ENCODE results near the gene HNF1B.

HNF1B gene

GRCh38 chr17:37710344-37710886 lies 34.4 kb downstream of the HNF1B start:
- TF ChIP-seq, protein P1, sequence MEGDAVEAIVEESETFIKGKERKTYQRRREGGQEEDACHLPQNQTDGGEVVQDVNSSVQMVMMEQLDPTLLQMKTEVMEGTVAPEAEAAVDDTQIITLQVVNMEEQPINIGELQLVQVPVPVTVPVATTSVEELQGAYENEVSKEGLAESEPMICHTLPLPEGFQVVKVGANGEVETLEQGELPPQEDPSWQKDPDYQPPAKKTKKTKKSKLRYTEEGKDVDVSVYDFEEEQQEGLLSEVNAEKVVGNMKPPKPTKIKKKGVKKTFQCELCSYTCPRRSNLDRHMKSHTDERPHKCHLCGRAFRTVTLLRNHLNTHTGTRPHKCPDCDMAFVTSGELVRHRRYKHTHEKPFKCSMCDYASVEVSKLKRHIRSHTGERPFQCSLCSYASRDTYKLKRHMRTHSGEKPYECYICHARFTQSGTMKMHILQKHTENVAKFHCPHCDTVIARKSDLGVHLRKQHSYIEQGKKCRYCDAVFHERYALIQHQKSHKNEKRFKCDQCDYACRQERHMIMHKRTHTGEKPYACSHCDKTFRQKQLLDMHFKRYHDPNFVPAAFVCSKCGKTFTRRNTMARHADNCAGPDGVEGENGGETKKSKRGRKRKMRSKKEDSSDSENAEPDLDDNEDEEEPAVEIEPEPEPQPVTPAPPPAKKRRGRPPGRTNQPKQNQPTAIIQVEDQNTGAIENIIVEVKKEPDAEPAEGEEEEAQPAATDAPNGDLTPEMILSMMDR (IDR thresholded peaks at IDR 0.05; ENCODE audit: borderline replicate concordance, insufficient read depth, low read depth, low read length), result no peak
- no peak overlapping the region for H3K4me3 ChIP-seq (ENCODE audit: low read depth, low read length)

GRCh38 chr17:37708616-37709212 lies 36.1 kb downstream of the HNF1B start:
- H3K4me3 ChIP-seq (ENCODE audit: low read depth, low read length), result no peak overlapping the region
- TF ChIP-seq, protein P1 (IDR thresholded peaks at IDR 0.05; ENCODE audit: borderline replicate concordance, insufficient read depth, low read depth, low read length), result no peak

- no peak overlapping the region for H3K4me3 ChIP-seq (ENCODE audit: low read depth, low read length)
Measured at GRCh38 chr17:37708008-37708615, 36.7 kb downstream of the HNF1B start.

DNA sequence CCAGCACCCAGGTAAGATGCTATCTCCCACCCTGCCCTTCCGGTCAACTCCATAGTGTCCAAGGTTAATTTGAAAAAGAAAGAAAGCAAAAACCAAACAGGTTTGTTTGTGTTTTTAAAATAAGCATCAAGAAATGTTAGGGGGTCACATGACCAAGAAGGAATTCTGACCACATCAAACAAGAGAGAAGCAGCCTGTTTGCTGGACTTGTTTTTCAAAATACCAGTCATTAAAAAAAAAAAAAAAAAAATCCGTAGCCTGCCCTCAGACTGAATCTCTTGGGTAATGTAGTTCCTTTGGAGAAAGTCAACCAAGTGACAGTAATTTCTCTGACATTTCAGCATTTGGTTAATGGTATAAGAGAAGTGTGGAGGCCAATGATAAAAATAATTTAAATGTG lies 38.4 kb downstream of the HNF1B start:
- no peak overlapping the region for H3K4me3 ChIP-seq (ENCODE audit: low read depth, low read length)
- TF ChIP-seq, protein P1 (IDR thresholded peaks at IDR 0.05; ENCODE audit: borderline replicate concordance, insufficient read depth, low read depth, low read length), result no peak

More at GRCh38 chr17:37708008-37708615, 36.7 kb downstream of the HNF1B start:
- TF ChIP-seq, protein P1 (IDR thresholded peaks at IDR 0.05; ENCODE audit: borderline replicate concordance, insufficient read depth, low read depth, low read length), result no peak

DNA sequence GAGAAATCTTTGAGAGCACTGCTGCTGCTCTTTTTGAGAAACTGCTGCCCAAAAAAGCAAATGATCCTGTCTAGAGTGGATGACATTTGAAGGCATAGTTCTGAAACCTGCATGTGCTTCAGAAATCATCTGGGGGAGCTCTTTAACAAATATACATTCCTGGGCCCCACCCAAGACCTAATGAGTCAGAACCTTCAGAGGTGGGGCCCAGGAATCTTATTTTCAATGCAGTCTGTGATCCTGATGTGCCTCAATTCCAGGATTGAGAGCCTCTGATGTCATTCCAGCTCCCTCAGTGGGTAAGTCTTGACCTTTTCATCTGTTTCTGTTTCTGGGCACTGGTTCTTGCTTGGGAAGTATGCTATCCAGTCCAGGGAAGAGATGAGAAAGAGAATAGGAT lies 42.3 kb downstream of the HNF1B start:
- TF ChIP-seq, protein P1 (IDR thresholded peaks at IDR 0.05; ENCODE audit: borderline replicate concordance, insufficient read depth, low read depth, low read length), result no peak
- H3K4me3 ChIP-seq (ENCODE audit: low read depth, low read length), result no peak overlapping the region

GRCh38 chr17:37701496-37701898 lies 43.4 kb downstream of the HNF1B start:
- H3K4me3 ChIP-seq (ENCODE audit: low read depth, low read length), result no peak overlapping the region
- TF ChIP-seq, protein P1 (IDR thresholded peaks at IDR 0.05; ENCODE audit: borderline replicate concordance, insufficient read depth, low read depth, low read length), result peak; percentile 80

DNA sequence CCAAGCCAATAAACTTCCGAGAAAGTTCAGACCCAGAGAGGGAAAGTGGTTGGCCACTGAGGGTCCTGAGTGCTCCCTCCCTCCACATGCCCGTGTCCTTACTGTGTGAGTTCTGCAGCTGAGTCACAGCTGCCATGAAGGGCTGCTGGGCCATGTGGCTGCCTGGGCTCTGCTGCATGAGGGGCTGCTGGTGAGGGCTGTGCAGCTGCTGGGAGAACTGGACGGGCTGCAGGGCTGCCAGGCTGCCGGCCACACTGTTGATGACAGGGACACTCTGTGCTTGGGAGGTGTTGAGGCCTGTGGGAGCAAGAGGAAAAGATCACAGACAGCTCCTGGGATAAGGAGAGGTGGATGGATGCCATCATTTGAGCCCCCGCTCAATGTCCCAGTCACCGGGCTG lies 44.0 kb downstream of the HNF1B start:
- no peak overlapping the region for H3K4me3 ChIP-seq (ENCODE audit: low read depth, low read length)
- TF ChIP-seq, protein P1 (IDR thresholded peaks at IDR 0.05; ENCODE audit: borderline replicate concordance, insufficient read depth, low read depth, low read length), result no peak
